HG02885 (cell line): ENCODE measurements around the gene NXT1.
A peak's percentile ranks its signal among the peaks of the same experiment; 100 is the strongest.
"Not testable (repeated sequence)": the region's sequence is repeated elsewhere in the genome, so short reads cannot be mapped to it uniquely, and the experiment has no call there.

ENCODE experiments used
- ATAC-seq: cut with Tn5 transposase; IDR thresholded peaks from one replicate; pipeline ENCODE4 v1.9.1; 2021; ENCODE audit warnings: mild to moderate bottlenecking; ENCODE audit not compliant: unreplicated experiment, poor library complexity

NXT1 gene

DNA sequence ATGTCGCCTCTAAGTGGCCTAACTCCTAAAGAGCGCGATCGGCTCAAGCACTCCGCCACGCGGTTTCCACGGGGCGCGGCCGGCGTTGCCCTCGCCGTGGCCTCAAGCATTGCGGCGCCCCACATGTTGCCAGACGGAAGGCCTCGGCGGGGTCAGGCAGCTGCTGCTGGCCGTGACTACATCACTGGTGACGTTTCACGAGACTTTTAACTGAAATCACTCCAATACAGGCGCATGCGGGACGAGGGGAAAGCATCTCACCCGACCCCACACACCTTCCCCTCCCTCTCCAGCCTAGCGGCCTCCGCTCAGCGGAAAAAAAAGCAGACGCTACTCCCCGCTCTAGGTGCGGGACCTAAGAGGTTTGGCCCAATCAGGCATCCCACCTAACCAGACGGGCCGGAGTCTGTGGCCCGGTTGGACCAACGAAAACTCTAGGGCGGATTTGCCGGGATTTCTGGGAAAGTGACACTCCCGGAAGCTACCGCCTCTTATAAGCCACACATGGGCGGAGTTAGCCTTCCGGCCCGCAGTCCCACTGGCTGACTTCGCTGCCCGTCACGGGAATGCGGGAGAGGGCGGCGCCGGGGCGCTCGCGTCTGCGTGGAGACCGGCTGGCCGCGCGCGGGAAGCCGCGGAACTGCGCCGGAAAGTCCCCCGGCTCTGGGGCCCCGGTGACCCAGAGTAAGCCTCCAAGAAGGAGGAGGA lies at the start of gene NXT1:
TSS of gene NXT1 (plus strand) at position 596 of the 708 bp plus-strand sequence. CDS start 3,251 bp downstream, outside the sequence.
- ATAC-seq = peak; percentile 86

DNA sequence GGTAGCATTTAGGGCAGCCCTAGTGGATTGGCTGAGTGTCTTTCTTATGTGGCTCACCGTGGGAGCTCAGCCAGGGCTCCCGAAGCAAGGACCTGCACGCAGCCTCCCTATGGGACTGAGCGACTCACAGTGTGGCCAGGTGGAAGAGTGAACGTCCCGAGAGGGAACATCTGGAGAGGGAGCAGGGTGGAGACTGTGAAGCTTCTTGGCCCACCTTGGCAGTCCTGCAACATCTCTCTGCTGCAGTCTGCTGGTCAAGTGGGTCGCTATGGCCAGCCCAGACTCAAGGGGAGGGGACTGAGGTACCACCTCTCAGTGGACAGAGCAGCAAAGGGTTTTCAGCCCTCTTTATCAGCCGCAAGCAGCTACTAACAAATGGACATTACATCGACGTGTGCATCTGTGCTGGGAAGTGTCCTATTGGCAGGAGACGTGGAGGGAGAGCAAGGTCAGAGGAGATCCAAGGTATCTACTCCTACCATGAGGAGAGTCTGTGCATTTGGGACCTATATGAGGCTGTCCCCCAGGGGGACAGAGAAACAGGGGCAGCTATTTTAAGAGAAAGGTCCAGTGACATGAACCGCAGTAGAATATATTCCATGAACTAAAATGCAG lies 49.0 kb upstream of the NXT1 start:
- no peak for ATAC-seq

DNA sequence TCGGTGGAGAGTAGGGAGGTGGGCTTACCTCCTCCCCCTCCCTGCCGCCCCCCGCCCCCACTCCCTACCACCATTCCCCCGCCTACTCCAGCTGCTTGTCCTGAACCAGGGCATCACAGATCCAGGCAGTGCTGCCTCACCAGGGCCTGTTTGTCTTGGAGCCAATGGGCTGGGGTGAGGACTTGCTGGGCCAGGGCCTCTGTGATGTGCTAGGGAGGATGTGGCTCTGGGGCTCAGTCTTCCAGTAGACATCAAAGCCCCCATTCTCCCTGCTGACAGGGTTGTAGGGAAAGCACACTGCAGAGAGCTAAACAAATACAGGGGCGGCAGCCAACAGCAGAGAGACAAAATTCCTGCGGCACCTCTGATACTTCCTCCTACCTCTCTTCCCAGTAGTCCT lies 48.2 kb upstream of the NXT1 start:
- no peak for ATAC-seq

DNA sequence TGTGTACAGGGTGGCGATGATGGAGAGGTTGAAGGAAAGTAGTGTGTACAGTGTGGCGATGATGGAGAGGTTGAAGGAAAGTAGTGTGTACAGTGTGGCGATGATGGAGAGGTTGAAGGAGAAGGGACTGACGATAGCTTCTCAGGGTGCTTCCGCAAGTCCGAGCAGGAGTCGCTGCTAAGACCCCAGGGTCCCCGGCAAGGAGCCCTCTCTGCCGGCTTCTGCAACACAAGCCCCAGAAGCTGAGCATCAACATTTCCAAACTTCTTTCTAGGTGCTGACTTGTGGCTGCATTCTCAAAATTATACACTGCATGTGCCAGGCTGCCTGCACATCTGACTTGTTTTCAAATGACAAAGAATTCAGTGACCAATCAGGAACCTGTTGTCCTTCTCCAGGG lies 47.8 kb upstream of the NXT1 start:
- no peak for ATAC-seq

DNA sequence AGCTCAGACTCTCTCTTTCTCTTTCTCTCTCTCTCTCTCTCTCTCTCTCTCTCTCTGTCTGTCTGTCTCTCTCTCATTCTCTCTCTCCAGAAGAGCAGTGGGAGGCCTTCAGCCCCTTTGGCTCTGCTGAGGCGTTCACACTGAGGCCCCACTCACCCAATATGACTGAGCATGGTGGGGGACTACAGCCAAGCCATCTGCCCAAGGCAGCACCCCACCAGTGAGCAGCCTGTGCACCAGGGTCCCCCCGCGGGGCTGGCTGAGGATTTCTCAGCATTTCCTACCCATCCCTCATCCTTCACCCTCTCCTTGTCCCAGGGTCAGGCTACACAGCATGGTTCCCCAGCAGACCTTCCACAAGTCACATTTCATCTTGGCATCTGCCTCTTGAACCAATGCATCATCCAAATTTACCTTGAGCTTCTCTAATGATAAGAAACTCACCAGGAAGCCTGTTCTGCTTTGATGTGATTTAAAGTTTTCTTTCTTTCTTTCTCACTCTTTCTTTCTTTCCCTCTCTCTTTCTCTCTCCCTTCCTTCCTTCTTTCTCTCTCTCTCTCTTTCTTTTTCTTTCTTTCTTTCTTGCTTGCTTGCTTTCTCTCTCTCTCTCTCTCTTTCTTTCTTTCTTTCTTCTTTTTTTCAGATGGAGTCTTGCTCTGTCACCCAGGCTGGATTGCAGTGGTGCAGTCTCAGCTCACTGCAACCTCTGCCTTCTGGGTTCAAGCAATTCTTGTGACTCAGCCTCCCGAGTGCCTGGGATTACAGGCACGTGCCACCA lies 47.1 kb upstream of the NXT1 start:
- no peak for ATAC-seq

DNA sequence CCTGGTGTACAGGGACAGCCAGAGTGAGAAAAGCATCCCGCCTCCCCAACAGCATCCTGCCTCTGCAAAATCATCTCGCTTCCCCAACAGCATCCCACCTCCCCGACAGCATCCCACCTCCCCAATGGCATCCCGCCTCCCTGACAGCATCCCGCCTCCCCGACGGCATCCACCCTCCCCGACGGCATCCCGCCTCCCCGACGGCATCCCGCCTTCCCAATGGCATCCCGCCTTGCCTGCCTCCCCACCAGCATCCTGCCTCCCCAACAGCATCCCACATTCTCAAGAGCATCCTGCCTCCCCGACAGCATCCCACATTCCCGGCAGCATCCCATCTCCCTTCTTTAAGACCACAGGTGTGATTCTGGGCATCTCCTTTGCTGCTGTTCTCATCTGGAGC lies 46.0 kb upstream of the NXT1 start:
- ATAC-seq = no peak

DNA sequence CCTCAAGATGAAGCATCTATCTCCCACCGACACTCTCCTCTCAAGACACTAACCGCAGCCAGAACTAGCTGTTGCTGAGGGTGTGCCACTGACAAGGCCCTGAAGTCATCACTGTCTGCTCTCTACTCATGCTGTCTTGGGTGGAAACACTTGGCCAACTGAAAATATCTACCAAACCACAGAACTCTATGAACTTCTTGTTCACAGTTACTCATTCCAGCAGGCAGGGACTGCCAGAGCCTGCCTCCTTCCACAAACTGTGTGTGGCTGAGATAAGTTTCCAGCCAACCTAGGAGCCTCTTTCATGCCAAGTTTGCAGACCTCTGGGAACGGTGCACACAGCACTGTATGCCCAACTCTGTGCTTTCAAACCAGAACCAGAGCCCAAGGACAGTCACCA lies 45.5 kb upstream of the NXT1 start:
- ATAC-seq = no peak

DNA sequence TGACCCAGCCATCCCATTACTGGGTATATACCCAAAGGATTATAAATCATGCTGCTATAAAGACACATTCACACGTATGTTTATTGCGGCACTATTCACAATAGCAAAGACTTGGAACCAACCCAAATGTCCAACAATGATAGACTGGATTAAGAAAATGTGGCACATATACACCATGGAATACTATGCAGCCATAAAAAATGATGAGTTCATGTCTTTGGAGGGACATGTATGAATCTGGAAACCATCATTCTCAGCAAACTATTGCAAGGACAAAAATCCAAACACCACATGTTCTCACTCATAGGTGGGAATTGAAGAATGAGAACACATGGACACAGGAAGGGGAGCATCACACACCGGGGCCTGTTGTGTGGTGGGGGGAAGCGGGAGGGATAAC lies 43.2 kb upstream of the NXT1 start:
- not testable (repeated sequence) for ATAC-seq

DNA sequence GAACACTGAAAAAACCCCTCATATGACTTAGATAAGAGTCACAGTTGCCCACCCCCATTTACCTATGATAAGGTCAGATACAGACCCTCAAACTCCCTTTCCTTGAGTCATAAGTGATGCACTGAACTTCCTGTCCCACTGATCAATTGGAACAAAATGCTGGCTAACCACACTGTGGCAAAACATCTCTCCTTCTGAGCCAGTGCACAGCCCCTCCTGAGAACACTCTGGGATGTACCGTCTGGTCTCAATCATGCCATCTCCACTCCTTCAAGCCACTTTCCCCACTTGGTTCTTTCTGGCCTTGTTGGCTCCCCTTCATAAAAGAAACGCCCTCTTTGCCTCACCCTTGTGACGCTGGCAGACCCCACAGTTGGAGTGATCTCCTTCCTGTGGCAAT lies 42.6 kb upstream of the NXT1 start:
- no peak for ATAC-seq

DNA sequence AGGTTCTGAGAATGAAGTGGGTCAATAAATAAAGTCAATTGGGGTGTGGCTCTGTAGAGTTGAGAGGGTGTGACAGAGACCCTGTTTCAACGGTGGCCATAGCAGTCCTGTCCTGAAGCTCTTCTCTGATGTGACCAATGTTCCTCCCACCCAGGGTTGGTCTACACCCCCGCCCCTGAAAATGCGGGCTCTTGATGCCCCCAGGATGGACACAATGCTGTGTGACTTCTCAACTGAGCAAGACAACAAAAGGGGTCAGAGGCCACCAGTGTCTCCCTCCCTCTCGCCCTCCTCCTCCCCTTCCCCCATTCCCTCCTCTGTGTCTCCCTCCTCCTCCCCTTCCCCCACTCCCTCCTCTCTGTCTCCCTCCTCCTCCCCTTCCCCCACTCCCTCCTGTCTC lies 41.7 kb upstream of the NXT1 start:
- ATAC-seq = no peak

DNA sequence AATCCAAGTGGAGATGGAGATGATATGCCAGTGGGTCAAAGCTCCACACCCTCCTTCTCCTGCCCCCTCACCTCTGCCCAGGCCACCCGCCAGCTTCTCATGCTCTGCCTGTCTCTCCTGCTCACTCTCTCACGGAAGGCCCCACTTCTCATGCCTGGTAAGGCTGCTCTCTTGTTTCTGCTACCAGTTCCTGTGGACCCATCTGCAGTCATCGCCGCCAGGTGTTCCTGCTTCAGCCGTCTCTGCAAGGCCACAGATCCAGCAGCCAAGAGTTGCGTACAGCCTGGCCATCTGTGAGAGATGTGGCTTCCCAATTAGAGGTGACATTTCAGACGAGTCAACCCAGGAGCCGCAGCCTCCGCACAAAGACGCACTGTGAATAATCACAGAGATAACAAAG lies 40.8 kb upstream of the NXT1 start:
- no peak for ATAC-seq

DNA sequence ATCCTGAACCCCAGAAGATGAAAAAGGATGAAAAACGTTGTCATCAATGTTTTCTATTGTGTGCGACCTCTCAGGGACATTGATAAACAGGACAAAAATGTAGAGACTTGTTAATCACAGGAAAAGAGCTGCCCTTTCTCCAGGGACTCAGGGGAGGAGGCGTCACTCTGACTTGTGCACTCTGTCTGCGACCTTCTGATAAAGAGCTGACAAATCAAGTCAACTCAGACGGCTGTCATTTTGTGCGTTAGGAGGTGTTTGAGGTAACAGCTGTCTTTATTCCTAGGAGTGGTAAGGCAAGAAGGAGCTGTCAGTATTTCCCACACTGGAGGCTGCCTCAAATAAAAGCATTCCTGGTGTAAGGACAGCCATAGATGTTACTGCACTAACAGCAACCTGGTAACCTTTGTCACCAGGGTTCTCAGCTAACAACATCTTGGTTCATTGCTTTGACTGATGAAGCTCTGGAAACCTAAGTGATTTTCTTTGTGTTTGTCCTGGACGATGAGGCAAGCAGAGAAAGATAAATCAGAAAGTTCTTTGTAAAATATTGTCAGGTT lies 38.6 kb upstream of the NXT1 start:
- no peak for ATAC-seq

DNA sequence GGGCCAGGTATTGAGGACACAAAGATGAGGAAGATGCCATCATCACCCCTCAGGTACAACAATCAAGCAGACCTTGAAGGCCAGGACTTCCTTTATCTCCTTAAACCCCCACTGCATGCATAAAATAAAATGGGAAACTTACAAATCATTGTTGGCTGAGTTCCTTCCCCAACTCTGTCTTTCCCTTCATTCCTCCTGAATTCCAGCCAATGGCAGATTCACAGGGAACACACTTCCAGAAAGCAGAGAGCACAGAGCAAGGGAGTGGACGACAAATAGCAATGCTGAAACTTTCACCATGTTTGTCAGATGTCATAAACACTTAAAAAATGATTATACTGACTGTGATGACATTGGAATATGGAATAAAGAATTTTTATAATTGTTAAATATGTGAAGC lies 37.3 kb upstream of the NXT1 start:
- no peak for ATAC-seq

DNA sequence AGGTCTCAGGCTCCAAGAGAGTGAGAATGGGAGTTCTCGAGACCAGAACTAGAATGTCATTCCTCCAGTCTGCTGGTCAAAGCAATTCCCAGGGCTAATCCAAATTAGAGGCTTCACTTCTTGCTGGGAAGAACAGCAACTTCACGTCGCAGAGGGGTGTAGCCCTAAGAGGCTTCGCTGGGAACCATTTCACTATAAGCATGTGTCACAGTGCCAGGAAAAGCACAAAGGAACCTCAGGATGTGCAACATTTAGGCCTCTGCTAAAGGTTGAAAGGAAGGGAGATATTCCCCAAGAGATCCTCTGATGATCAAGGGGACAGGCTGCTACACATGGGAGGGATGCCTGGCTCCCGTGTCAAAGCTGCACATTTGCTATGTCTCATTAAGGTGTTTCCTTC lies 35.9 kb upstream of the NXT1 start:
- ATAC-seq = no peak

DNA sequence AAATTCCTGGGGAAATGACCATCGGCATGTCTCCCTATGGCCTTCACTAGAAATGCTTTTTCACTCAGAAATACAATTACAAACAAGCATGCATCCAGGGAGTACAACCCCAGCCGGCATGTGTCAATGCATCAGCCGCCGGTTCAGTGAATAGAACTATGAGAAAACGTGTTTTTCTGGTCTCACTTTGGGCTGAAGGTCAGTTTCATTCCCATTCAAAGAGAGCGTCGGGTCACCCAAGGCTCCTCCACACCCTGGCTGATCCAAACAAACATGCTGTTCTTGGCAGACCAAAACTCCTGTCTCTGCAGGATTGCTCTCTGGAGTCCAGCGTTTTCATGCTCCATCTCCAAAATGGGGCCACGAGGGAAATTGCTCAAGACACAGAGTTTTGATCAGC lies 35.5 kb upstream of the NXT1 start:
- no peak for ATAC-seq

DNA sequence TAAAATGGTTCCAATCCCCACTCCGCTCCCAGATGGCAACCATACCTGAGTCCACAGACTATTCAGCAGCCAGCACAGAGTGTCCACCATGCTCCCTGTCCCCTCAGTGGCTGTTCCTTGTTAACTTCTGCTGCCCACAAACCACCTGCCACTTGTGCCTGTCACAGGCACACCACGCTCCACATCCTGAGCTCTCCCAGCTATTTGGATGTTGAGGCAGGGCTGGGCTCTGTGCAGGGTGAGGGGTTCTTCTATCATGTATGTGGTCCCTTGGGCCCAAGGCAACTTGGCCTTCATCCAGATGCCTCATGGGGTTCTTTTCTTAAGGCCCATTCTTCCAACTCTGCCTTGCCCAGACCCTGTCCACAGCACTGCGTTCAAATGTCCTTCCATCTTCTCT lies 34.0 kb upstream of the NXT1 start:
- ATAC-seq = no peak

DNA sequence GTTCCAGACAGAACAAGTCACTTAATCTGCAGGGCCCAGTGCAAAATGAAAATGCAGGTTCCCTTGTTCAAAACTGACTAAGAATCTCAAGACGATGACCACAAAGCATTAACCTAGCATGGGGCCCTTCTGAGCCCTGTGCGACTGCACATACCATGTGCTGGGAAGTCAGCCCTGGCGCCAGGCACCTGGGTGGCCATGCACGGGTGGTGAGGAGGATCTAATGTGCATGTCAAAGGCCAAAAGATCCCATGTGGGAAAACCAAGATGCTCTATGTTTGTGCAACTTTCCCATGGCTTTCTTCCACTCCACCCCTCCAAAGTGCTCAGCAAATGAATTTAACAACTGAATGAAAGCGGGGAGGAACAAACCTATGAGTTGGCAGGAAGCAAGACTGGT lies 33.5 kb upstream of the NXT1 start:
- no peak for ATAC-seq

DNA sequence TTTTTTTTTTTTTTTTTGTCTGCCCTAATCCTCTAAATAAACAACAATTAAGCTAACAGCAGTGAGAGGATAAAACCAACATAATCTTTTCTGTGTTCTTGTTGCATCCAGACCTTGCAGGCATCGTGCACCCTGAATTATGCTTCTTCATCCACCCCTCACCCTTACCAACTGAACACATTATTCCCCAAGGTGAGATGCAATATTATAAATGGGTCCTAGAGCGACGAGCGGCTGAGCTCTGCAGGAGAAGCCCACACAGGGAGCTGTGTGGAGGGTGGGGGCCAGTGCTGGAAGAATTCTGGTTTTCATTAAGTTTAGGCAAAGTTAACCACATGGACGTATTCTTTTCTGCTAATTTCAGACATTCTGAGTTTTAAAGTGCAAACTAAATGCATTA lies 32.2 kb upstream of the NXT1 start:
- ATAC-seq = no peak

DNA sequence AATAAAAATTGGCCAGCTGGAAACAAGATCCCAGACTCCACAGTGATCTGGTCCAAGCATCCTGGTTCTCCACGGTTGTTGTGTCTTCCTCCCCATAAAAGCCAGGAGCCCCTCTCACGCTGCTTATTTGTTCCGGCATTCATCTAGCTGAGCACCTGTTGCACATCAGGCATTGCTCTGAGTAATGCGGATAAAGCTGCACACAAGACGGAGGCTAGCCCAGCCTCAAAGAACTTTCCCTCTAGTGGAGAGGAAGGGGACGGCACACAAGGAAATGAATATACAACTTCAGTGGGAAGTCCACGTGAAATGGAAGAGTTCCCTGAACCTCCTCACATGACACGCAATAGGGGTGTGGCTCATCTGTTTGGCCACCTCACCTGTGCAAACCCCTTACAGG lies 30.3 kb upstream of the NXT1 start:
- no peak for ATAC-seq

DNA sequence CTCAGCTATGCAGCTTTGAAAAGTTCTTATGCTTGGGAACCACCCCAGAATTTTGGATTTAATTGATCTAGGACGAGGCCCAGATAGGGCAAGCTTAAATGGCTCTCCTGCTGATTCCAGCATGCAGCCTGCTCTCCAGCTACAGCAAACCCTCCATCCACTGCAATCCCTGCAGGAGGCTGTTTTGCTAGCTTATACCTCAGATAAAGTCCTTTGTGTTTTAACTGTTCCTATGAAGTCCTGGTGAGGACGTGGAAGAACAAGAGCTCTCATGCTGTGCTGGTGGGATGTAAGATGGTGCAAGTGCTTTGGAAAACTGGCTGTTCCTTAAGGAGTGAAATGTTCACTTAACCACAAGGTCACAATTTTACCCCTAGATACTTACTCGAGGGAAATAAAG lies 25.5 kb upstream of the NXT1 start:
- ATAC-seq = no peak

DNA sequence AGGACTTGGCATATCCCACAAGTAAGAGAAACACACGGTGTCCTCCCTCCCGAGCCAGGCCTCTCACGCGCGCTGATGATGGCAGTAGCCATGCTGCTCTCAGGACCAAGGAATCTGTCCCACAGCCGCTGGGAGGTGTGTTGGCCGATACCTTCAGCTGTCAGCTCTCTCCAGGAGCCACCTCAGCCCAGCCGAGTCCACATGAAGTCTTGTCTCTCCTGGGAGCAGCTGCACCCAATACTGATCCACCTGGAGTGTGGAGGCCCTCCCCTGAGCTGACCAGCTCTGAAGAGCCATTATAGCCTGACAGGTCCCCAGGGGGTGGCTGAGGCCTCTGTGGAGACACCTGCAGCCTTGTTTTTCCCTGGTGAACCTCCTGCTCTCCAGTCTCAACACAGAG lies 23.8 kb upstream of the NXT1 start:
- no peak for ATAC-seq
